ENCODE measurements around the gene CFAP119. TPM values are rescaled to one million over a fixed set of nuclear protein-coding genes. Genes with fewer than 3 reads are reported as not detected.
A peak's percentile ranks its signal among the peaks of the same experiment; 100 is the strongest.

CFAP119 gene
- total and polyA plus RNA-seq, 8 donors = 5.1 to 10.9 (median 6.8) TPM

- Histone ChIP-seq H3K4me3 (no peak overlapping the region), H3K4me1 (peaks cover 7 to 23% of the 10 kb centered on the region in 2 donors), H3K27ac (no peak overlapping the region), H3K9me3 (no peaks in the 10 kb centered on the region), H3K27me3 (no peaks in the 10 kb centered on the region), H3K36me3 (peaks cover 12 to 90% of the 10 kb centered on the region in 2 donors)
- no peak for TF ChIP-seq CTCF (IDR thresholded peaks at IDR 0.05)
- intact Hi-C loops (cut with DNase I) = no loop called here
- ATAC-seq (no peak), DNase-seq (no peak)
Observed at GRCh38 chr16:30736995-30737793, 24.7 kb downstream of the CFAP119 start.

GRCh38 chr16:30731411-30731810 is 30.5 kb downstream of the CFAP119 start:
- Histone ChIP-seq H3K27me3 (no peaks in the 10 kb centered on the region), H3K27ac (no peak overlapping the region), H3K36me3 (peaks cover 4 to 100% of the 10 kb centered on the region in 2 donors), H3K9me3 (no peaks in the 10 kb centered on the region), H3K4me3 (no peak overlapping the region), H3K4me1 (peaks cover 0 to 14% of the 10 kb centered on the region in 2 donors)
- no peak for ATAC-seq
- TF ChIP-seq CTCF (IDR thresholded peaks at IDR 0.05) = no peak
- intact Hi-C loops (cut with DNase I) = no loop called here
- no peak for DNase-seq

GRCh38 chr16:30728899-30729672 is 32.8 kb downstream of the CFAP119 start:
- peak in 1 of 4 donors; percentile 64 for DNase-seq
- Histone ChIP-seq H3K9me3 (no peaks in the 10 kb centered on the region), H3K27ac (peak overlapping the region in 1 of 2 donors; percentile 35), H3K4me1 (peaks cover 0 to 31% of the 10 kb centered on the region in 2 donors), H3K27me3 (no peaks in the 10 kb centered on the region), H3K36me3 (peaks cover 0 to 99% of the 10 kb centered on the region in 2 donors), H3K4me3 (no peak overlapping the region)
- ATAC-seq = no peak
- intact Hi-C loops (cut with DNase I) = no loop called here
- no peak for TF ChIP-seq CTCF (IDR thresholded peaks at IDR 0.05)

GRCh38 chr16:30728321-30728720 is 33.5 kb downstream of the CFAP119 start:
- DNase-seq (no peak), ATAC-seq (no peak)
- no peaks in the 10 kb centered on the region for H3K27me3 ChIP-seq
- peak overlapping the region in 1 of 2 donors; percentile 35 for H3K27ac ChIP-seq
- H3K4me1 ChIP-seq = peaks cover 0 to 31% of the 10 kb centered on the region in 2 donors
- TF ChIP-seq CTCF (IDR thresholded peaks at IDR 0.05) = no peak
- intact Hi-C loops (cut with DNase I) = no loop called here
- no peak overlapping the region for H3K4me3 ChIP-seq
- peaks cover 0 to 99% of the 10 kb centered on the region in 2 donors for H3K36me3 ChIP-seq
- H3K9me3 ChIP-seq = no peaks in the 10 kb centered on the region

- no peak for DNase-seq
- no peak overlapping the region for H3K4me3 ChIP-seq
- H3K27me3 ChIP-seq = no peaks in the 10 kb centered on the region
- H3K9me3 ChIP-seq = no peaks in the 10 kb centered on the region
- H3K4me1 ChIP-seq = peaks cover 0 to 31% of the 10 kb centered on the region in 2 donors
- intact Hi-C loops (cut with DNase I) = no loop called here
- H3K36me3 ChIP-seq = peaks cover 8 to 99% of the 10 kb centered on the region in 2 donors
- TF ChIP-seq CTCF (IDR thresholded peaks at IDR 0.05) = no peak
- H3K27ac ChIP-seq = peak overlapping the region; percentile 4 to 78
- no peak for ATAC-seq
Observed at GRCh38 chr16:30725418-30725792, 36.5 kb downstream of the CFAP119 start.
